ENCODE data around the gene DDX1. TPM values are rescaled to one million over a fixed set of nuclear protein-coding genes. Genes with fewer than 3 reads are reported as not detected.

The DDX1 gene
- total and polyA plus RNA-seq, 10 of the 15 experiments (the other 5 are each of a cell fraction or from before 2014, with no cell fraction given), result 53.2 to 134 (median 85.6) TPM

- TF ChIP-seq WRNIP1 (IDR thresholded peaks at IDR 0.05; ENCODE audit: borderline replicate concordance, low read depth, low read length) (no peak), NFYB (IDR thresholded peaks at IDR 0.05; ENCODE audit: insufficient read depth, low read depth, low read length) (no peak)
Observed at GRCh38 chr2:15548974-15549373, 42.7 kb upstream of the DDX1 start (continued).

DNA sequence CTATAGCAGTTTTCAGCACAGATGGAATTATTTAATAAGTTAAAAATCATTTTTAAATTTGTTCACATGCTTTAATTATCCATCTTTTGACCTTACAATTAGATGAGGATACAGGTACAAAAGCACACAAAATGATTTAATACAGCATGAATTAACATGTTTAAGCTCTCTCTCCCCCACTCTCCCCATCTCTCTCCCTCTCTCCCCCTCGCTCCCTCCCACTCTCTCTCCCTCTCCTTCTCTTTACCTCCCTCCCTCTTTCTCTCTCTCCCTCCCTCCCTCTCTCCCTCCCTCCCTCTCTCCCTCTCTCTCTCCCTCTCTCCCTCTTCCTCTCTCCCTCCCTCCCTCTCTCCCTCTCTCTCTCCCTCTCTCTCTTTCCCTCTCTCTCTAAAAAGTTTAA is 38.1 kb upstream of the DDX1 start:
- no peak for FAIRE-seq
- ChIA-PET CTCF (interaction anchor here (0.6 kb wide), 1 partner anchor 523 kb away, joined by 3 read pairs; no protein-coding TSS in a partner anchor), SMC1A (ENCODE audit: uncharacterized antibody, unreplicated experiment) (no interaction called here), POLR2A (no interaction called here), RAD21 (ENCODE audit: unreplicated experiment) (no interaction called here)
- Histone ChIP-seq H3K79me2 (ENCODE audit: control insufficient read depth, insufficient read depth, low read length) (peaks cover 3% of the 10 kb centered on the region), H3K9ac (ENCODE audit: control insufficient read depth, insufficient read depth, low read length) (no peak overlapping the region), H3K4me1 (ENCODE audit: control insufficient read depth, insufficient read depth, low read length) (0 out of 2 replicates have a peak, but pooled peaks cover 3% of the 10 kb centered on the region), H3K4me3 (no peak overlapping the region), H3K9me3 (replicated peaks; ENCODE audit: control insufficient read depth, insufficient read depth, low read length) (no peaks in the 10 kb centered on the region), H3K27ac (ENCODE audit: control insufficient read depth, insufficient read depth) (no peak overlapping the region), H2AFZ (ENCODE audit: control insufficient read depth, low read depth, low read length) (no peak overlapping the region), H3K27me3 (replicated peaks in 1 of 2; ENCODE audit: control insufficient read depth in 2 of 2, insufficient read depth in 2 of 2, low read length in 1 of 2) (no peaks in the 10 kb centered on the region), H4K20me1 (ENCODE audit: control insufficient read depth, insufficient read depth) (no peaks in the 10 kb centered on the region), H3K4me2 (ENCODE audit: control insufficient read depth, insufficient read depth) (no peak overlapping the region), H3K36me3 (ENCODE audit: control insufficient read depth in 2 of 2, insufficient read depth in 2 of 2, low read length in 1 of 2) (no peaks in the 10 kb centered on the region; a peak in 1 of 4 replicates)
- no TSS peak for BruUV-seq (replicated peaks)
- in situ Hi-C loops (cut with MboI) (no loop called here), intact Hi-C loops (cut with micrococcal nuclease; ENCODE audit: unreplicated experiment) (no loop called here)
- ATAC-seq, result no peak
- 20% methylated on average over 1 of the region's 1 CpG for WGBS (ENCODE audit: insufficient coverage, insufficient replicate concordance, low lambda C conversion rate, missing lambda C conversion rate)
- TF ChIP-seq CREB1 (IDR thresholded peaks at IDR 0.05; ENCODE audit: low read depth) (no peak), DPF2 (IDR thresholded peaks at IDR 0.05) (no peak), CBX5 (IDR thresholded peaks at IDR 0.05; ENCODE audit: low read depth) (no peak), BRCA1 (IDR thresholded peaks at IDR 0.05; ENCODE audit: low read depth, low read length) (no peak), MEF2A (IDR thresholded peaks at IDR 0.05; ENCODE audit: insufficient read depth, low read depth, low read length) (no peak), RAD51 (IDR thresholded peaks at IDR 0.05) (no peak), BCL11A (IDR thresholded peaks at IDR 0.05; ENCODE audit: low read depth, low read length) (no peak), ZNF384 (IDR thresholded peaks at IDR 0.05; ENCODE audit: borderline replicate concordance, low read depth, low read length) (no peak), SMAD5 (IDR thresholded peaks at IDR 0.05; ENCODE audit: low read depth) (no peak), BHLHE40 (IDR thresholded peaks at IDR 0.05; ENCODE audit: borderline replicate concordance in 1 of 2, low read depth in 2 of 2, low read length in 1 of 2) (no peak), ZNF217 (IDR thresholded peaks at IDR 0.05) (no peak), LARP7 (IDR thresholded peaks at IDR 0.05) (no peak), GATAD2B (conservative IDR thresholded peaks at IDR 0.05; ENCODE audit: low read depth) (no peak), ATF7 (IDR thresholded peaks at IDR 0.05; ENCODE audit: low read depth) (no peak)
- TF ChIP-seq, protein P1, sequence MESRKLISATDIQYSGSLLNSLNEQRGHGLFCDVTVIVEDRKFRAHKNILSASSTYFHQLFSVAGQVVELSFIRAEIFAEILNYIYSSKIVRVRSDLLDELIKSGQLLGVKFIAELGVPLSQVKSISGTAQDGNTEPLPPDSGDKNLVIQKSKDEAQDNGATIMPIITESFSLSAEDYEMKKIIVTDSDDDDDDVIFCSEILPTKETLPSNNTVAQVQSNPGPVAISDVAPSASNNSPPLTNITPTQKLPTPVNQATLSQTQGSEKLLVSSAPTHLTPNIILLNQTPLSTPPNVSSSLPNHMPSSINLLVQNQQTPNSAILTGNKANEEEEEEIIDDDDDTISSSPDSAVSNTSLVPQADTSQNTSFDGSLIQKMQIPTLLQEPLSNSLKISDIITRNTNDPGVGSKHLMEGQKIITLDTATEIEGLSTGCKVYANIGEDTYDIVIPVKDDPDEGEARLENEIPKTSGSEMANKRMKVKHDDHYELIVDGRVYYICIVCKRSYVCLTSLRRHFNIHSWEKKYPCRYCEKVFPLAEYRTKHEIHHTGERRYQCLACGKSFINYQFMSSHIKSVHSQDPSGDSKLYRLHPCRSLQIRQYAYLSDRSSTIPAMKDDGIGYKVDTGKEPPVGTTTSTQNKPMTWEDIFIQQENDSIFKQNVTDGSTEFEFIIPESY (IDR thresholded peaks at IDR 0.05), result no peak
- DNase-seq (ENCODE audit: low read depth, low spot score), result no peak
